ENCODE results near the gene WWC1. TPM values are rescaled to one million over a fixed set of nuclear protein-coding genes. Genes with fewer than 3 reads are reported as not detected.

WWC1 gene
- total RNA-seq, 1 donor from 2014 or later: 2.2 TPM

DNA sequence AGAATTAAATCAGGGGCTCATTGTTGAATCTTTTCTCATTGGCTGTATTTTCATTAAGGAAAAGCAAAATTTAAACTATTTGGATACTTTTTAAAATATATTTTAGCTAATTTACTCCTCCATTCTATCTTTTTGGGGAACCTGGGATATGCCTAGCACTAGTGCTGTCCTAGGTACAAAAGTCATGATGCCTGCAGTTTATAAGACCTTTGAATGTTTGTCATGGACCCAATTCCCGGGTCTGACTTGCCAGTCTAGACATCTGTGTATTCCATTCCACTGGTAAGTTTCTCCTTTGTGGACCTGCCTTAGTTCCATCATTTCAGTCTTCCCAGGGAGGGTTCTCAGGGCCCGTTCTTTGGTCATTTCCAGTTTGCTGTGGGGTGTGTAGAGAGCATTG is 63.0 kb downstream of the WWC1 start:
- Histone ChIP-seq H3K9me3 (replicated peaks) (no peaks in the 10 kb centered on the region), H3K27me3 (ENCODE audit: low read depth) (no peaks in the 10 kb centered on the region), H3K4me3 (no peak overlapping the region), H3K4me1 (no peaks in the 10 kb centered on the region), H3K36me3 (no peaks in the 10 kb centered on the region), H3K27ac (replicated peaks) (no peak overlapping the region)
- intact Hi-C loops (cut with micrococcal nuclease): no loop called here
- TF ChIP-seq, protein P1, sequence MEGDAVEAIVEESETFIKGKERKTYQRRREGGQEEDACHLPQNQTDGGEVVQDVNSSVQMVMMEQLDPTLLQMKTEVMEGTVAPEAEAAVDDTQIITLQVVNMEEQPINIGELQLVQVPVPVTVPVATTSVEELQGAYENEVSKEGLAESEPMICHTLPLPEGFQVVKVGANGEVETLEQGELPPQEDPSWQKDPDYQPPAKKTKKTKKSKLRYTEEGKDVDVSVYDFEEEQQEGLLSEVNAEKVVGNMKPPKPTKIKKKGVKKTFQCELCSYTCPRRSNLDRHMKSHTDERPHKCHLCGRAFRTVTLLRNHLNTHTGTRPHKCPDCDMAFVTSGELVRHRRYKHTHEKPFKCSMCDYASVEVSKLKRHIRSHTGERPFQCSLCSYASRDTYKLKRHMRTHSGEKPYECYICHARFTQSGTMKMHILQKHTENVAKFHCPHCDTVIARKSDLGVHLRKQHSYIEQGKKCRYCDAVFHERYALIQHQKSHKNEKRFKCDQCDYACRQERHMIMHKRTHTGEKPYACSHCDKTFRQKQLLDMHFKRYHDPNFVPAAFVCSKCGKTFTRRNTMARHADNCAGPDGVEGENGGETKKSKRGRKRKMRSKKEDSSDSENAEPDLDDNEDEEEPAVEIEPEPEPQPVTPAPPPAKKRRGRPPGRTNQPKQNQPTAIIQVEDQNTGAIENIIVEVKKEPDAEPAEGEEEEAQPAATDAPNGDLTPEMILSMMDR (IDR thresholded peaks at IDR 0.05; ENCODE audit: borderline replicate concordance): no peak
- no peak for DNase-seq

DNA sequence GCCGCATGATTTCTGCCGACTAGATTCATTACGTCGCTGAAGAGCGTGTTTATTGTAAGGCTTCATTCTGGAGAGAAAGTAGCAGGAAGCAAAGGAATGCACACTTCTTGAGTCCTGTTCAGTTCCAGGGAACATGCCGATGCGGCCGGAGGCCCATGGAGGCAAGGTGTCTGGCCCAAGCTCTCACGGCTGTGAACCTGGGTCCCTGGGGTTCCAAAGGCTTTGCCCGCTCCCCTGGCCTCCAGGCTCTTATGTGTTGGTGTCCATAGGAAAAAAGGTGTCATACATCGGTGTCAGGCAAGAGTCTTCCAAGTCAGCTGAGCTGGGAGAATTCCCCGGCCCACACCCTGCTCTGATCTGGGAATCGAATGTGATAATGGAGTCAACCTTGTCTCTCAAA is 64.7 kb downstream of the WWC1 start:
- DNase-seq: no peak

DNA sequence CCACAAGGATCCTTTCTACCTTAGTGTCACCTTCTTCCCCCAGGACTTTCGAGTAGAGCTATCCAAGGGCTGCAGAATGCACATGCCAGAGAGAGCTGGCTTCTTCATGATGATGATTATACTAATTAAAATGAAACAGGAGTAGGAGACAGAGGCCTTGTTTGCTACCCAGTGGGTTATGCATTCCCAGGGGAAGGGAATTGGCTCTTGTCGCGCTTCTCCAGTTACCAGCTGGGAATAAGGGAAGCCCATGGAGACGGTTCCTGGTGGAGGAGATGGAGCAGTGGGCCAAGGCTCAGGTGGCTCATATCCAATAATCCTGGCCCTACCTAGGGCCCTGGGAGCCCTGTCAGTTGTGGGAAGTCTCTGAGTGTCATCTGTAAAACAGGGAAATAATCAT is 65.1 kb downstream of the WWC1 start:
- Histone ChIP-seq H3K27ac (replicated peaks) (no peak overlapping the region), H3K4me1 (no peaks in the 10 kb centered on the region), H3K4me3 (no peak overlapping the region), H3K27me3 (ENCODE audit: low read depth) (peaks cover 10% of the 10 kb centered on the region), H3K9me3 (replicated peaks) (no peaks in the 10 kb centered on the region), H3K36me3 (no peaks in the 10 kb centered on the region)
- DNase-seq: no peak
- intact Hi-C loops (cut with micrococcal nuclease): no loop called here
- TF ChIP-seq, protein P1 (IDR thresholded peaks at IDR 0.05; ENCODE audit: borderline replicate concordance): no peak

More for the DNA sequence above, 64.7 kb downstream of the WWC1 start:
- intact Hi-C loops (cut with micrococcal nuclease): no loop called here
- Histone ChIP-seq H3K4me1 (no peaks in the 10 kb centered on the region), H3K9me3 (replicated peaks) (no peaks in the 10 kb centered on the region), H3K27ac (replicated peaks) (no peak overlapping the region), H3K36me3 (no peaks in the 10 kb centered on the region), H3K27me3 (ENCODE audit: low read depth) (peaks cover 6% of the 10 kb centered on the region), H3K4me3 (no peak overlapping the region)
- TF ChIP-seq, protein P1 (IDR thresholded peaks at IDR 0.05; ENCODE audit: borderline replicate concordance): no peak

DNA sequence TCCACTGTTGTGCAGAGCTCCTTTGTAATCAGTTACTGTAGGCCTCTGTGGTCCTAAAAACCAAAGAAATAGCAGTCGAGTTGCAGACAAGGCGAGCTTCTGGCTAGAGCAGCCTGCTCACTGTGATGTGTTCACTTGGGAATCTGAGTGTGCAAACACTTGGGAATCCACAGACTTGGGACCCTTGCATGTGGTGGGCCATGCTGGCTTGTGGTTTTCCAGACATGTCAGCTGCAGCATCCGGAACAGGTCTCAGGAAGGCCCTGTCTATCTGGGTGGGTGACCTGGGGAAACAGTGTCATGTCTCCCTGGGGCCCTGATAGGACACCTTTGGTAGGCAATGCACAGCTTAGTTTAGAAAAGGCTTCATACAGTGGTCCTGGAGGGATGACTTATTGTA is 66.4 kb downstream of the WWC1 start:
- H3K27ac ChIP-seq (replicated peaks): no peak overlapping the region
- H3K4me3 ChIP-seq: no peak overlapping the region
- H3K9me3 ChIP-seq (replicated peaks): no peaks in the 10 kb centered on the region
- TF ChIP-seq, protein P1 (IDR thresholded peaks at IDR 0.05; ENCODE audit: borderline replicate concordance): no peak
- no peak for DNase-seq
- H3K27me3 ChIP-seq (ENCODE audit: low read depth): peaks cover 10% of the 10 kb centered on the region
- no peaks in the 10 kb centered on the region for H3K36me3 ChIP-seq
- no peaks in the 10 kb centered on the region for H3K4me1 ChIP-seq
- intact Hi-C loops (cut with micrococcal nuclease): no loop called here

DNA sequence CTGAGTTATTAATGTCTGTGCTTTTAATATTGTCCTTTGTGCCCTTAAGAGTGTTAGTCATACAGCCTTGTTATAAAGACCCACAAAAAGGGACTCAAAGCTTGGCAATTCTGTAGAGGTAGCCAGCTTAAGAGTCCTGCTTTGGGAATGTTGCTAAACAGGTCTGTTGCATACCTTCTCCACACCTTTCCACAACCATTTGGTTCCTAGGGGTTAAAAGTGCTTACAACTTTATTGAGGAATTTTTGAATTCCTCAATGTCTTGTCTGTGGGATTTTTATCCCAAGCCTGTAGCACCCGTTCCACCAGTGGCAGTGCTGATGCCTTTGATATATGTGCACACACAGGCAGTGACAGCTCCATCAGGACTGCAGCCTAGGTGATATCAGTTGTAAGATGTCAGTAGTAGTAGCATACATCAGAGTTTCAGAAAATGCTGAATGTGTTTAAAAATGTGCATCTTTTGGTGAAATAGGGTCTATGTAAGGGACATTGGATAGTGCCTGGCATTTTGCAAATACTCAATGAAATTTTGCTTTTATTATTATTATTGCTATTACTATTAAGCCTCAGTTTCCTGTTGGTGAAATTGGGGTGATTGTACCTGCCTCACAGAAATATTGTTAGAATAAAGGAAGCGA is 68.5 kb downstream of the WWC1 start:
- peaks cover 4% of the 10 kb centered on the region for H3K4me1 ChIP-seq
- TF ChIP-seq, protein P1 (IDR thresholded peaks at IDR 0.05; ENCODE audit: borderline replicate concordance): no peak
- no peaks in the 10 kb centered on the region for H3K9me3 ChIP-seq (replicated peaks)
- H3K27ac ChIP-seq (replicated peaks): no peak overlapping the region
- intact Hi-C loops (cut with micrococcal nuclease): no loop called here
- peaks cover 10% of the 10 kb centered on the region for H3K27me3 ChIP-seq (ENCODE audit: low read depth)
- no peaks in the 10 kb centered on the region for H3K36me3 ChIP-seq
- H3K4me3 ChIP-seq: no peak overlapping the region
- no peak for DNase-seq

Measured in left ventricle myocardium inferior (tissue), 1 donor.